ENCODE measurements around the gene ADARB1. TPM values are rescaled to one million over a fixed set of nuclear protein-coding genes. Genes with fewer than 3 reads are reported as not detected.
"Not testable (repeated sequence)": the region's sequence is repeated elsewhere in the genome, so short reads cannot be mapped to it uniquely, and the experiment has no call there.

The ADARB1 gene
- total RNA-seq (2014; rRNA removed; shearing (Covaris generic)), result 8.3 and 13.1 TPM in 2 replicates
- polyA plus RNA-seq (2015; cell fraction: cytosol; rRNA removed), result 8.3 and 12.4 TPM in 2 replicates
- polyA plus RNA-seq (2015; cell fraction: nucleus; rRNA removed), result 49.5 and 65.9 TPM in 2 replicates

- DNase-seq (ENCODE audit: low read depth, low spot score), result peak; percentile 49
- in situ Hi-C loops (cut with HindIII; ENCODE audit: low pct_unique_long_range_greater_than_20kb, low sequenced_read_pairs), result no loop called here
Measured at GRCh38 chr21:45074048-45074817, at the start of gene ADARB1. Gene ADARB1, plus strand, starts transcription at chr21:45074580. Its CDS starts 97,077 bp downstream, at chr21:45171657.

- in situ Hi-C loops (cut with HindIII; ENCODE audit: low pct_unique_long_range_greater_than_20kb, low sequenced_read_pairs), result no loop called here
- DNase-seq (ENCODE audit: low read depth, low spot score), result no peak
Measured at GRCh38 chr21:45026066-45026745, 48.2 kb upstream of the ADARB1 start.

GRCh38 chr21:45026826-45027225 lies 47.6 kb upstream of the ADARB1 start:
- DNase-seq (ENCODE audit: low read depth, low spot score), result no peak
- in situ Hi-C loops (cut with HindIII; ENCODE audit: low pct_unique_long_range_greater_than_20kb, low sequenced_read_pairs), result no loop called here

GRCh38 chr21:45027241-45028196 lies 46.9 kb upstream of the ADARB1 start:
- no peak for DNase-seq (ENCODE audit: low read depth, low spot score)
- in situ Hi-C loops (cut with HindIII; ENCODE audit: low pct_unique_long_range_greater_than_20kb, low sequenced_read_pairs), result no loop called here

GRCh38 chr21:45028645-45029044 lies 45.7 kb upstream of the ADARB1 start:
- in situ Hi-C loops (cut with HindIII; ENCODE audit: low pct_unique_long_range_greater_than_20kb, low sequenced_read_pairs); DNase-seq (ENCODE audit: low read depth, low spot score): not testable (repeated sequence)

- DNase-seq (ENCODE audit: low read depth, low spot score), result no peak
- in situ Hi-C loops (cut with HindIII; ENCODE audit: low pct_unique_long_range_greater_than_20kb, low sequenced_read_pairs), result no loop called here
Measured at GRCh38 chr21:45029298-45029947, 45.0 kb upstream of the ADARB1 start.

GRCh38 chr21:45029948-45030681 lies 44.3 kb upstream of the ADARB1 start:
- in situ Hi-C loops (cut with HindIII; ENCODE audit: low pct_unique_long_range_greater_than_20kb, low sequenced_read_pairs), result no loop called here
- no peak for DNase-seq (ENCODE audit: low read depth, low spot score)

GRCh38 chr21:45030682-45031570 lies 43.5 kb upstream of the ADARB1 start:
- in situ Hi-C loops (cut with HindIII; ENCODE audit: low pct_unique_long_range_greater_than_20kb, low sequenced_read_pairs), result no loop called here
- DNase-seq (ENCODE audit: low read depth, low spot score), result no peak

GRCh38 chr21:45031571-45032191 lies 42.7 kb upstream of the ADARB1 start:
- no peak for DNase-seq (ENCODE audit: low read depth, low spot score)
- in situ Hi-C loops (cut with HindIII; ENCODE audit: low pct_unique_long_range_greater_than_20kb, low sequenced_read_pairs), result no loop called here

- no peak for DNase-seq (ENCODE audit: low read depth, low spot score)
- in situ Hi-C loops (cut with HindIII; ENCODE audit: low pct_unique_long_range_greater_than_20kb, low sequenced_read_pairs), result no loop called here
Measured at GRCh38 chr21:45032332-45032731, 42.0 kb upstream of the ADARB1 start.

- no peak for DNase-seq (ENCODE audit: low read depth, low spot score)
- in situ Hi-C loops (cut with HindIII; ENCODE audit: low pct_unique_long_range_greater_than_20kb, low sequenced_read_pairs), result no loop called here
Measured at GRCh38 chr21:45032977-45033710, 41.2 kb upstream of the ADARB1 start.

GRCh38 chr21:45033791-45034555 lies 40.4 kb upstream of the ADARB1 start:
- no peak for DNase-seq (ENCODE audit: low read depth, low spot score)
- in situ Hi-C loops (cut with HindIII; ENCODE audit: low pct_unique_long_range_greater_than_20kb, low sequenced_read_pairs), result no loop called here

GRCh38 chr21:45034556-45035476 lies 39.6 kb upstream of the ADARB1 start:
- DNase-seq (ENCODE audit: low read depth, low spot score), result no peak
- in situ Hi-C loops (cut with HindIII; ENCODE audit: low pct_unique_long_range_greater_than_20kb, low sequenced_read_pairs), result no loop called here

All from SK-MEL-5 (cell line).